Activated CD8-positive, alpha-beta memory T cell treated with anti-CD3 and anti-CD28 coated beads, Interleukin-2, amount 50 U/mL, for 24 hours (primary cell): ENCODE data around the gene OSBPL8.

Experiments used
- DNase-seq: peaks from one replicate; pipeline ENCODE4 v3.0.0-alpha.2; 2020; ENCODE audit errors: extremely low read depth

OSBPL8 gene

GRCh38 chr12:76308866-76309265 is 250.7 kb downstream of the OSBPL8 start:
- no peak for DNase-seq

DNA sequence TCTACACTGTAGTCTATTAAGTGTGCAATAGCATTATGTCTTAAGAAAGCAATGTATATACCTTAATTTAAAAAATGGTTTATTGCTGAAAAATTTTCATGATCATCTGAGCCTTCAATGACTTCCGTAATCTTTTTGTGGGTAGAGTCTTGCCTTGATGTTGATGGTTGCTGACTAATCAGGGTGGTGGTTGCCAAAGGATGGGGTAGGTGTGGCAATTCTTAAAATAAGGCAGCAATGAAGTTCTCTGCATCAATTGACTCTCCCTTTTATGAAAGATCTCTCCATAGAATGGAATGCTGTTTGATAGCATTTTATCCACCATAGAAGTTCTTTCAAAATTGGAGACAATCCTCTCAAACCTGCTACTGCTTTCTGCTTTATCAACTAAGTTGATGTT is 252.5 kb downstream of the OSBPL8 start:
- no peak for DNase-seq

GRCh38 chr12:76303989-76304460 is 255.5 kb downstream of the OSBPL8 start:
- no peak for DNase-seq

- no peak for DNase-seq
Measured at GRCh38 chr12:76303365-76303764, 256.2 kb downstream of the OSBPL8 start.
